HEK293 (cell line): ENCODE data around the gene PTPRN2.

ENCODE experiments used
- CTCF ChIA-PET: fragments of 350-600 bp; formaldehyde crosslinking; extraction: SDS; loops from one replicate; lab custom pipeline; 2021; ENCODE audit warnings: antibody characterized with exemption; lab: Yijun Ruan, JAX
- POLR2A ChIA-PET: fragments of 300-600 bp; formaldehyde crosslinking; extraction: SDS; loops from one replicate; lab custom pipeline; 2020; ENCODE audit warnings: antibody characterized with exemption, inconsistent platforms; lab: Yijun Ruan, JAX
- H3K27ac ChIP-seq: fragments of 200-500 bp; sonication (Bioruptor generic); 2 replicates; pipeline ENCODE4 v1.5.1; 2014; ENCODE audit warnings: low read depth, low read length, control low read depth, inconsistent platforms; ENCODE audit errors: extremely low read depth
- H3K36me3 ChIP-seq, 2 experiments: fragments of 200-500 bp in 1 of 2; sonication (Bioruptor generic) in 1 of 2; 1 replicate in 1 of 2; 2 replicates in 1 of 2; pipeline ENCODE4 v1.5.1; 2014 to 2017; ENCODE audit warnings: inconsistent platforms in 2 of 2, low read length in 2 of 2; ENCODE audit not compliant: control insufficient read depth in 2 of 2, insufficient read depth in 1 of 2
- H3K4me1 ChIP-seq: fragments of 200-500 bp; sonication (Bioruptor generic); 2 replicates; pipeline ENCODE4 v1.5.1; 2014; ENCODE audit warnings: mild to moderate bottlenecking, low read length, inconsistent platforms; ENCODE audit not compliant: control insufficient read depth, insufficient read depth
- H3K4me3 ChIP-seq: 2 replicates; pipeline ENCODE4 v1.5.1; 2011; ENCODE audit warnings: low read depth, mild to moderate bottlenecking, control low read depth, low read length, moderate library complexity
- H3K9me3 ChIP-seq: fragments of 200-500 bp; sonication (Bioruptor generic); 2 replicates; pipeline ENCODE4 v1.5.1; 2014; ENCODE audit warnings: low read depth, low read length, inconsistent platforms; ENCODE audit not compliant: control insufficient read depth, insufficient read depth
- BCL11B ChIP-seq: fragments of 450-650 bp; formaldehyde crosslinking; IDR thresholded peaks from 2 replicates; pipeline ENCODE4 v1.5.1; 2016; ENCODE audit warnings: low read depth, missing biosample characterization, missing genetic modification characterization
- GLI4 ChIP-seq: fragments of 450-650 bp; formaldehyde crosslinking; IDR thresholded peaks from 2 replicates; pipeline ENCODE4 v1.5.1; 2016; ENCODE audit warnings: missing biosample characterization, missing genetic modification characterization
- IKZF3 ChIP-seq: fragments of 450-650 bp; IDR thresholded peaks from 2 replicates; pipeline ENCODE4 v1.5.0; 2018; ENCODE audit warnings: missing biosample characterization, mild to moderate bottlenecking, missing genetic modification characterization, moderate library complexity
- MEIS1 ChIP-seq: sonication (generic); formaldehyde crosslinking; IDR thresholded peaks from 2 replicates; pipeline ENCODE4 v1.8.1; 2022; ENCODE audit warnings: missing genetic modification reagents, mild to moderate bottlenecking, borderline replicate concordance
- MZF1 ChIP-seq: fragments of 450-650 bp; formaldehyde crosslinking; IDR thresholded peaks from 2 replicates; pipeline ENCODE4 v1.5.1; 2017; ENCODE audit warnings: missing biosample characterization, missing genetic modification characterization, borderline replicate concordance
- SETDB1 ChIP-seq: IDR thresholded peaks from one replicate; pipeline ENCODE4 v1.6.1; 2017; ENCODE audit warnings: mild to moderate bottlenecking, low read length, moderate library complexity, mixed read lengths; ENCODE audit not compliant: insufficient read length
- TRIM28 ChIP-seq: IDR thresholded peaks from 2 replicates; pipeline ENCODE4 v1.6.1; 2011; ENCODE audit warnings: low read length, control low read depth, borderline replicate concordance
- ZBTB20 ChIP-seq: fragments of 450-650 bp; formaldehyde crosslinking; IDR thresholded peaks from 2 replicates; pipeline ENCODE4 v1.5.1; 2016; ENCODE audit warnings: missing biosample characterization, missing genetic modification characterization
- ZFP41 ChIP-seq: fragments of 450-650 bp; formaldehyde crosslinking; IDR thresholded peaks from 2 replicates; pipeline ENCODE4 v1.5.1; 2016; ENCODE audit warnings: missing biosample characterization, missing genetic modification characterization, borderline replicate concordance
- ZNF10 ChIP-seq: fragments of 450-650 bp; formaldehyde crosslinking; IDR thresholded peaks from 2 replicates; pipeline ENCODE4 v1.5.1; 2017; ENCODE audit warnings: missing biosample characterization, missing genetic modification characterization
- ZNF175 ChIP-seq: fragments of 450-650 bp; formaldehyde crosslinking; IDR thresholded peaks from 2 replicates; pipeline ENCODE4 v1.5.1; 2016; ENCODE audit warnings: missing biosample characterization, missing genetic modification characterization
- ZNF239 ChIP-seq: fragments of 450-650 bp; formaldehyde crosslinking; IDR thresholded peaks from 2 replicates; pipeline ENCODE4 v1.5.1; 2016; ENCODE audit warnings: missing biosample characterization, missing genetic modification characterization
- ZNF350 ChIP-seq: fragments of 450-650 bp; formaldehyde crosslinking; IDR thresholded peaks from 2 replicates; pipeline ENCODE4 v1.5.0; 2017; ENCODE audit warnings: missing biosample characterization, mild to moderate bottlenecking, missing genetic modification characterization
- ZNF423 ChIP-seq: fragments of 450-650 bp; formaldehyde crosslinking; IDR thresholded peaks from 2 replicates; pipeline ENCODE4 v1.5.1; 2016; ENCODE audit warnings: missing biosample characterization, missing genetic modification characterization
- ZNF510 ChIP-seq: fragments of 450-650 bp; formaldehyde crosslinking; IDR thresholded peaks from 2 replicates; pipeline ENCODE4 v1.5.1; 2018; ENCODE audit warnings: mild to moderate bottlenecking, missing genetic modification characterization, missing biosample characterization; ENCODE audit not compliant: insufficient replicate concordance
- ZNF558 ChIP-seq: fragments of 450-650 bp; formaldehyde crosslinking; IDR thresholded peaks from 2 replicates; pipeline ENCODE4 v1.5.1; 2016; ENCODE audit warnings: missing biosample characterization, missing genetic modification characterization
- ZNF692 ChIP-seq: fragments of 450-650 bp; formaldehyde crosslinking; IDR thresholded peaks from 2 replicates; pipeline ENCODE4 v1.5.1; 2016; ENCODE audit warnings: missing biosample characterization, missing genetic modification characterization
- ZNF768 ChIP-seq: fragments of 450-650 bp; formaldehyde crosslinking; IDR thresholded peaks from 2 replicates; pipeline ENCODE4 v1.5.1; 2018; ENCODE audit warnings: missing biosample characterization, mild to moderate bottlenecking, missing genetic modification characterization
- TF ChIP-seq, protein P1 (sequence below): fragments of 450-650 bp; formaldehyde crosslinking; conservative IDR thresholded peaks from 2 replicates; pipeline ENCODE4 v1.5.1; 2016; ENCODE audit warnings: low read depth, missing biosample characterization, missing genetic modification characterization
- TF ChIP-seq, protein P2 (sequence below): fragments of 450-650 bp; formaldehyde crosslinking; IDR thresholded peaks from 2 replicates; pipeline ENCODE4; 2016; ENCODE audit warnings: missing biosample characterization, missing genetic modification characterization

The PTPRN2 gene

GRCh38 chr7:158056761-158057160, 530.9 kb downstream of the PTPRN2 start (continued):
- TF ChIP-seq ZNF692 (tag by site-specific recombination): no peak
- no peak for TF ChIP-seq MEIS1 (CRISPR knock-in tag)
- TF ChIP-seq ZNF768 (tag by site-specific recombination): no peak
- no peak for TF ChIP-seq GLI4 (tag by site-specific recombination)
- TF ChIP-seq, all 188 proteins: peak for 0

- Histone ChIP-seq H3K27ac (no peak overlapping the region), H3K9me3 (no peaks in the 10 kb centered on the region), H3K4me1 (no peaks in the 10 kb centered on the region), H3K4me3 (no peak overlapping the region), H3K36me3 (no peaks in the 10 kb centered on the region)
- no peak for TF ChIP-seq MZF1
- ChIA-PET CTCF (interaction anchor here (0.6 to 0.8 kb wide), 2 partner anchors 13 to 14 kb away, joined by 3 to 6 read pairs; no protein-coding TSS in a partner anchor), POLR2A (no interaction called here)
These were observed 531.7 kb downstream of the PTPRN2 start for GRCh38 chr7:158055726-158056510.

- Histone ChIP-seq H3K9me3 (no peaks in the 10 kb centered on the region), H3K27ac (no peak overlapping the region), H3K4me1 (no peaks in the 10 kb centered on the region), H3K36me3 (no peaks in the 10 kb centered on the region), H3K4me3 (no peak overlapping the region)
- TF ChIP-seq, protein P1, sequence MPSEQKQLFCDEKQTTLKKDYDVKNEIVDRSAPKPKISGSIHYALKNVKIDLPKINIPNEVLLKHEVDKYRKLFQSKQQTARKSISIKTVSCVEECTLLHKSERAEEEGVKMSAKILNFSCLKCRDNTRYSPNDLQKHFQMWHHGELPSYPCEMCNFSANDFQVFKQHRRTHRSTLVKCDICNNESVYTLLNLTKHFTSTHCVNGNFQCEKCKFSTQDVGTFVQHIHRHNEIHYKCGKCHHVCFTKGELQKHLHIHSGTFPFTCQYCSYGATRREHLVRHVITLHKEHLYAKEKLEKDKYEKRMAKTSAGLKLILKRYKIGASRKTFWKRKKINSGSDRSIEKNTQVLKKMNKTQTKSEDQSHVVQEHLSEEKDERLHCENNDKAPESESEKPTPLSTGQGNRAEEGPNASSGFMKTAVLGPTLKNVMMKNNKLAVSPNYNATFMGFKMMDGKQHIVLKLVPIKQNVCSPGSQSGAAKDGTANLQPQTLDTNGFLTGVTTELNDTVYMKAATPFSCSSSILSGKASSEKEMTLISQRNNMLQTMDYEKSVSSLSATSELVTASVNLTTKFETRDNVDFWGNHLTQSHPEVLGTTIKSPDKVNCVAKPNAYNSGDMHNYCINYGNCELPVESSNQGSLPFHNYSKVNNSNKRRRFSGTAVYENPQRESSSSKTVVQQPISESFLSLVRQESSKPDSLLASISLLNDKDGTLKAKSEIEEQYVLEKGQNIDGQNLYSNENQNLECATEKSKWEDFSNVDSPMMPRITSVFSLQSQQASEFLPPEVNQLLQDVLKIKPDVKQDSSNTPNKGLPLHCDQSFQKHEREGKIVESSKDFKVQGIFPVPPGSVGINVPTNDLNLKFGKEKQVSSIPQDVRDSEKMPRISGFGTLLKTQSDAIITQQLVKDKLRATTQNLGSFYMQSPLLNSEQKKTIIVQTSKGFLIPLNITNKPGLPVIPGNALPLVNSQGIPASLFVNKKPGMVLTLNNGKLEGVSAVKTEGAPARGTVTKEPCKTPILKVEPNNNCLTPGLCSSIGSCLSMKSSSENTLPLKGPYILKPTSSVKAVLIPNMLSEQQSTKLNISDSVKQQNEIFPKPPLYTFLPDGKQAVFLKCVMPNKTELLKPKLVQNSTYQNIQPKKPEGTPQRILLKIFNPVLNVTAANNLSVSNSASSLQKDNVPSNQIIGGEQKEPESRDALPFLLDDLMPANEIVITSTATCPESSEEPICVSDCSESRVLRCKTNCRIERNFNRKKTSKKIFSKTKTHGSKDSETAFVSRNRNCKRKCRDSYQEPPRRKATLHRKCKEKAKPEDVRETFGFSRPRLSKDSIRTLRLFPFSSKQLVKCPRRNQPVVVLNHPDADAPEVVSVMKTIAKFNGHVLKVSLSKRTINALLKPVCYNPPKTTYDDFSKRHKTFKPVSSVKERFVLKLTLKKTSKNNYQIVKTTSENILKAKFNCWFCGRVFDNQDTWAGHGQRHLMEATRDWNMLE (tag by site-specific recombination): no peak
- TF ChIP-seq IKZF3 (tag by site-specific recombination): no peak
- TF ChIP-seq, protein P2, sequence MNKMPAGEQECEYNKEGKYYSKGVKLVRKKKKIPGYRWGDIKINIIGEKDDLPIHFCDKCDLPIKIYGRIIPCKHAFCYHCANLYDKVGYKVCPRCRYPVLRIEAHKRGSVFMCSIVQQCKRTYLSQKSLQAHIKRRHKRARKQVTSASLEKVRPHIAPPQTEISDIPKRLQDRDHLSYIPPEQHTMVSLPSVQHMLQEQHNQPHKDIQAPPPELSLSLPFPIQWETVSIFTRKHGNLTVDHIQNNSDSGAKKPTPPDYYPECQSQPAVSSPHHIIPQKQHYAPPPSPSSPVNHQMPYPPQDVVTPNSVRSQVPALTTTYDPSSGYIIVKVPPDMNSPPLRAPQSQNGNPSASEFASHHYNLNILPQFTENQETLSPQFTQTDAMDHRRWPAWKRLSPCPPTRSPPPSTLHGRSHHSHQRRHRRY (tag by site-specific recombination): no peak
- no peak for TF ChIP-seq ZNF558 (tag by site-specific recombination)
- no peak for TF ChIP-seq TRIM28
- no peak for TF ChIP-seq ZNF350
- TF ChIP-seq ZFP41 (tag by site-specific recombination): no peak
- no peak for TF ChIP-seq ZNF423 (tag by site-specific recombination)
- no peak for TF ChIP-seq ZNF175 (tag by site-specific recombination)
- no peak for TF ChIP-seq SETDB1
- TF ChIP-seq ZNF510 (tag by site-specific recombination): no peak
- TF ChIP-seq BCL11B (tag by site-specific recombination): no peak
- no peak for TF ChIP-seq ZNF10
- no peak for TF ChIP-seq ZBTB20 (tag by site-specific recombination)
- no peak for TF ChIP-seq ZNF239
- TF ChIP-seq ZNF692 (tag by site-specific recombination): no peak
- ChIA-PET POLR2A (no interaction called here), CTCF (no interaction called here)
These were observed 533.0 kb downstream of the PTPRN2 start for GRCh38 chr7:158054611-158055010.
